HG03039 (cell line): ENCODE results near the gene EFHC1.
A peak's percentile ranks its signal among the peaks of the same experiment; 100 is the strongest.

Source experiments
- ATAC-seq: cut with Tn5 transposase; IDR thresholded peaks from one replicate; pipeline ENCODE4 v1.9.1; 2021; ENCODE audit warnings: mild to moderate bottlenecking, moderate library complexity; ENCODE audit not compliant: unreplicated experiment

Gene EFHC1

GRCh38 chr6:52551483-52552277, 131.5 kb downstream of the EFHC1 start:
- ATAC-seq, result no peak

GRCh38 chr6:52552278-52552643, 132.1 kb downstream of the EFHC1 start:
- peak; percentile 90 for ATAC-seq

GRCh38 chr6:52553158-52553557, 133.0 kb downstream of the EFHC1 start:
- ATAC-seq, result no peak

DNA sequence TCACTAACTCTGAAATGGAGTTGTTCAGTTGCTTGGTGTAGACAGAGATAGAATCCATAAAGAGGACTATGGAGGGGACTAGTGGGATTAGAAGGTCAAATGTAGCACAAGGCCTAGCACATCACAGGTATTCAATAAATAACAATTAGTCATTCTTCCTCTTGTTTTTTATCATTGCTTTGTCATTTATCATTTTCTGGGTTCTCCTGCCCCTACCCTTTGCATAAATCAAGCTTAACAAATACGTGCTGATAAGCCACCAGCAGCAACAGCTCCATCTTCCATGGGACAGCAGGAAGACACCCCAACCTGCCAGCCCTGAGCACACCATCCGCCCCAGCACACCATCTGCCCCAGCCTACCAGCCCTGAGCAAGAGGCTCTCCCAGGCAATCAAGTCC, 133.6 kb downstream of the EFHC1 start:
- ATAC-seq, result no peak

- no peak for ATAC-seq
These were observed 134.6 kb downstream of the EFHC1 start for GRCh38 chr6:52554684-52555280.

- ATAC-seq, result no peak
These were observed 135.5 kb downstream of the EFHC1 start for GRCh38 chr6:52555518-52556233.

- ATAC-seq, result no peak
These were observed 137.5 kb downstream of the EFHC1 start for GRCh38 chr6:52557389-52558265.

DNA sequence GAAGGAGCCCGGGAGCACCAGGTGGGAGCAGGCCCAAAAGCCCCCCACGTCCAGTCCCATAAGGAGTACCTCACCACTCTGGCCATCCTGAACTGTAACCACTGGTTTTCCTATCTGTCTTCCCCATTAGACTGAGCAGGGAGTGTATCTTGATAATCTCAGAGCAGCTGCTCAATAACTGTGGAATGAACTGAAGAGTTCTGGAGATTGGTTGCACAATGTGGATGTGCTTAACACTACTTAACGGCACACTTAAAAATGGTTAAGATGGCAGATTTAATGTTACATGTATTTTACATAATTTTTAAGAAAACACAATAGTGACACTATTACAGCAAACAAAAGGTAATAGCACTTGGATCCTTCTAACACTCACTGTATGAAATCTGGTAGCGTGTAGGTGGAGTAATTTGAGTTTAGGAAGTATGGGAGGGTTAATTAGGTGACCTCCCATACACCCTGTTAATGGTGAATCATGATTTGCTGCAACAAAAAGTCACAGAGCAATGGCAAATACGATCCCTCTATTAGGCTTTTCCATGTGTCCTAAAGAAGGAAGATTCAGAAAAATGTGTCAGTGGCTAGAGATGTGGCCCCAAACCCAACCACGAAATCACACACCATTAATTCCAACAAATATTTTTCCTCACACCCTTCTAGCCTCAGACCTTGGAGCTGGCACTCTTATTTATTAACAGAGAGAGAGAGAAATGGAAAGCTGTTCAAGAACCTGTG, 138.3 kb downstream of the EFHC1 start:
- no peak for ATAC-seq

DNA sequence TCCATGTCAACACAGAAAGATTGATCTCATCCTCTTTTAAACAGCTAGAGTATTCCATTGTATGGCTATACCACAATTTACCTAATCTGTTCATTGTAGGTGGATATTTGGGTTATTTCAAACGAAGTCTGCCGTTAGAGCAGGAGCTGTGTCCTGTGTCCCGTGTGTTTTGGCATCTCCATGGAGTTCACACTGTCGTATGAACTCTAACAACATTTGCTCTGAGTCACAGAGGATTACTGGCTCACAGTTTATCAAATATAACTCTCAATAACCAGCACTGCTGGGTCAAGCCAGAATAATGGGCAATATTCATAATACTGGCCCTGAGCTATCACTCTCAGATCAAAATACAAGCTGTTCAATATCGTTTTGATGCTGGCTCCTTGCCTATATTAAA, 140.3 kb downstream of the EFHC1 start:
- no peak for ATAC-seq

GRCh38 chr6:52562911-52563310, 142.8 kb downstream of the EFHC1 start:
- no peak for ATAC-seq

DNA sequence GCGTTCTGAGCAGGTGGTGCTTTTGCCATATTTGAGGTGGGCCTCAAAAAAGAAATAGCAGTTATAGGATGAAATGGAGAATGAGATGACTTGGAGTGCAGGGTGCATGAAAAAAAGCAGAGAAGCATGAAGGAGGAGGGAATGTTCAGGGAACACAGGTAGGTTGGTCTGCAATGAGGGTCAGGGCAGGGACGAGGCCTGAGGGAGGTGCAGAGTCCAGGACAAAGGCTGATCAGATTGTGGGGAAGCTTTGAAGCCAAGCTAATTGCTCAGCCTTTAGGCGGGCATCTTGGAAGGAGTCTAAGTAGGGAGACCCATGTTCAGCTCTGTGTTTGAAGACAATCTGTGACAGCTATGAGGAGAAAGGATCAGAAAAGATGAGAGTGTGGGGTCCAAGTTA, 144.7 kb downstream of the EFHC1 start:
- ATAC-seq, result no peak

DNA sequence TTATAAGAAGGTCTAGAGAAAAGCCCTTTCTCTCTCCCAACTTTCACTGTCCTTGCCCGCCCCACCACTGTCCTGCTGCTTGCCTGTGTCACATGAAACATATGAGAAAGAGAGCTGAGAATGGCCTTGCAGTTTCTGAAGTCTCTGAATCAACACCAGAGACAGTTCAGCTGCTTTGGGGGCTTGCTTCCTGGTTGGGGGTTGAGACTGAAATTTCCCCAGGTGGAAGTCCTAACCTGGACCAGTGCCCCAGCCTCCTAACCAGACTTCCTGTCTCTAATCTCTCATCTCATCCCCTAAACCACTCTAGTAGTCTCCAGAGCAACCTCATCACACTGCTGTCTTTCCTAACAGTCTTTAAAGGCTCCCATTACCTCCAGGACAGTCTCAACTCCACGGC, 146.1 kb downstream of the EFHC1 start:
- peak; percentile 55 for ATAC-seq

DNA sequence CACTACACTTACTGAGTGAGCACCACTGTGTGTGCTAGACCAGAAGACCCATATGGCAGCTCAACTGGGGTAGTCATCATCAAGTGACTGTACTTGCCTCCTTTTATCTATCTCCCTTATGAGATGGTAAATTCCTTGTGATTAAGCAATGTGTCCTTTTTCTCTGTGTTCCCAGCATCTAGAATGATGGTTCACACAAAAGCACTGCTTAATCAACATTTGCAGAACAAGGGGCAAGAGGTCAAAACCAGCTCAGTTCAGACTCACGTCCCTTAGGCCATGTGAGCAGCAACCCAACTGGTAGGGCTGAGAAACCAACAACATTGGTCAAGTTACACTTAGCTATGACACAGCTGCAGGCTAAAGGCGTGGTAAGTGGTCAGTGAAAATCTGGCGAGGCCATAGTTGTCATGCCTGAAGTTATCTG, 146.7 kb downstream of the EFHC1 start:
- ATAC-seq, result no peak

- ATAC-seq, result no peak
These were observed 148.2 kb downstream of the EFHC1 start for GRCh38 chr6:52568320-52568719.

DNA sequence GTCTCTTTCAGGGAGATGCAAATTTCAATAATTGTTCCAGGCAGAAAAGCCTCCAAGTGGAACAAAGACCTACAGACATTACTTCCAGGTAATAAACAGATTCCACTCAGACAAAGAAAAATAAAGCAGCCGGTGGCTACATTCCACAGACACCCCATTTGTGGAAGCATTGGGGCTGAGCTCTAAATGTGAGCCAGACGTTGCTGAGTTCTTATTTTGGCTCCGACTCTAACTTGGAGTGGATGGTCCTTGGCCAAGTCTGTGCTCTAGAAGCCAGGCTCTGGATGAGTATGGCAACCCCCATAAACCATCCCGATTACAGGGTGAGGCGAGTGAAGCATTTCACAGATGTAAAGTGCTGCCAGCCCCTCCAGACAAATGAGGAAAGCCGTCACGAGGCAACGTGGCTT, 150.2 kb downstream of the EFHC1 start:
- no peak for ATAC-seq

- no peak for ATAC-seq
These were observed 151.1 kb downstream of the EFHC1 start for GRCh38 chr6:52571099-52571755.

- ATAC-seq, result no peak
These were observed 152.4 kb downstream of the EFHC1 start for GRCh38 chr6:52572536-52572935.

DNA sequence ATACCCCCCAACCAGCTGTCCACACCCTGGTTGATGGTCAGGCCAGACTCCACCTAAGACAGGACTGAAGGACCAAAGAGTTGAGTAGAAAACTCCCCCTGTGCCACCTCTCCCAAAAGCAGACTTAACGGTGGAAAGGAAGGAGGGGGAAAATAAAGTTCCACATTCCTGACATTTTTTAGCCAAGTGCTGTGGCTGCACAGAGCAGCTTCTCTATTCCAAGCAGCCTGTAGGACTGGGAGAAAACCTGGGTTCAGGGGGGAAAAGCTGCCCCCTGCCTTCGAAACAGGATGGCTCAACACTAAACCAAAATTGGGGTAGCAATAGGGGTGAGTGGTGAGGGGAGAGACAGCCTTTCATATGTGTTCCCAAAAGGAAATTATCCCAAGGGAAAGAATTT, 153.2 kb downstream of the EFHC1 start:
- ATAC-seq, result no peak
